HG02798 (cell line): ENCODE results near the gene ERFE.

ENCODE experiments used
- ATAC-seq: cut with Tn5 transposase; IDR thresholded peaks from one replicate; pipeline ENCODE4 v1.9.1; 2021; ENCODE audit warnings: mild to moderate bottlenecking; ENCODE audit not compliant: unreplicated experiment, poor library complexity

The ERFE gene

GRCh38 chr2:238202326-238203093, 43.7 kb downstream of the ERFE start:
- ATAC-seq, result no peak

- peak; percentile 95 for ATAC-seq
Observed at GRCh38 chr2:238203094-238203972, 44.6 kb downstream of the ERFE start, which contains the start of gene ILKAP. Gene ILKAP (minus strand): TSS chr2:238203695. CDS start chr2:238203553, 142 bp downstream.

- no peak for ATAC-seq
Observed at GRCh38 chr2:238203973-238204683, 45.4 kb downstream of the ERFE start.

GRCh38 chr2:238207006-238207405, 48.2 kb downstream of the ERFE start:
- ATAC-seq, result no peak

- no peak for ATAC-seq
Observed at GRCh38 chr2:238216651-238217184, 57.9 kb downstream of the ERFE start.
